OCI-LY7 (cell line): Measurements from ENCODE around the gene FOXJ1. TPM values are rescaled to one million over a fixed set of nuclear protein-coding genes. Genes with fewer than 3 reads are reported as not detected.
A peak's percentile ranks its signal among the peaks of the same experiment; 100 is the strongest.

Experiments
- BruUV-seq: library from RNA; stranded (reverse); fragments of 400-500 nt; replicated peaks from 2 replicates; lab custom pipeline; 2021; lab: Mats Ljungman, UMichigan
- CTCF ChIA-PET: fragments of 300-600 bp; sonication (Branson Sonifier 250); formaldehyde crosslinking; loops from one replicate; lab custom pipeline; 2022; ENCODE audit warnings: antibody characterized with exemption; ENCODE audit not compliant: unreplicated experiment; lab: Charles Lee
- POLR2A ChIA-PET: fragments of 300-600 bp; sonication (Branson Sonifier 250); formaldehyde crosslinking; loops from one replicate; lab custom pipeline; 2022; ENCODE audit warnings: antibody characterized with exemption; lab: Charles Lee
- DNase-seq: peaks from one replicate; pipeline ENCODE4 v3.0.0-alpha.2; 2015; ENCODE audit warnings: low spot score
- H2AFZ ChIP-seq: fragments of 200-600 bp; sonication (generic), shearing (Covaris generic); 2 replicates; pipeline ENCODE4 v1.6.1; 2014; ENCODE audit warnings: mild to moderate bottlenecking, antibody characterized with exemption, low read length, moderate library complexity
- H3K27ac ChIP-seq: fragments of 200-600 bp; sonication (generic); 2 replicates; pipeline ENCODE4 v1.5.1; 2014; ENCODE audit warnings: mixed run types, low read depth, mild to moderate bottlenecking, moderate library complexity, low read length, inconsistent platforms; ENCODE audit not compliant: poor library complexity, severe bottlenecking
- H3K36me3 ChIP-seq: fragments of 200-600 bp; sonication (generic); 2 replicates; pipeline ENCODE4 v1.6.1; 2014; ENCODE audit warnings: mild to moderate bottlenecking, antibody characterized with exemption, low read length, moderate library complexity, mixed read lengths; ENCODE audit not compliant: insufficient read depth
- H3K4me1 ChIP-seq: fragments of 200-600 bp; sonication (generic); 2 replicates; pipeline ENCODE4 v1.5.1; 2014; ENCODE audit warnings: mild to moderate bottlenecking, low read length; ENCODE audit not compliant: insufficient read depth, poor library complexity, severe bottlenecking
- H3K4me2 ChIP-seq: fragments of 200-600 bp; sonication (generic); 2 replicates; pipeline ENCODE4 v1.6.1; 2014; ENCODE audit warnings: mild to moderate bottlenecking, low read length
- H3K4me3 ChIP-seq: fragments of 200-600 bp; sonication (generic); 2 replicates; pipeline ENCODE4 v1.5.1; 2014; ENCODE audit warnings: mild to moderate bottlenecking, low read depth, low read length; ENCODE audit not compliant: poor library complexity, severe bottlenecking
- H3K79me2 ChIP-seq: fragments of 200-600 bp; sonication (generic); 2 replicates; pipeline ENCODE4 v1.6.1; 2016; ENCODE audit warnings: low read depth, mild to moderate bottlenecking, low read length, moderate library complexity, mixed read lengths; ENCODE audit not compliant: insufficient read depth
- H3K9me2 ChIP-seq: fragments of 200-600 bp; sonication (generic); 2 replicates; pipeline ENCODE4 v1.6.1; 2016; ENCODE audit warnings: mild to moderate bottlenecking, low read length, mixed read lengths; ENCODE audit not compliant: insufficient read depth
- H3K9me3 ChIP-seq: fragments of 200-600 bp; sonication (generic); 2 replicates; pipeline ENCODE4 v1.6.1; 2014; ENCODE audit warnings: mild to moderate bottlenecking, mixed run types, low read length, mixed read lengths
- H4K20me1 ChIP-seq: fragments of 200-600 bp; sonication (generic); 2 replicates; pipeline ENCODE4 v1.6.1; 2014; ENCODE audit warnings: mild to moderate bottlenecking, antibody characterized with exemption, low read length, moderate library complexity, mixed read lengths; ENCODE audit not compliant: insufficient read depth
- CTCF ChIP-seq: fragments of 200-600 bp; sonication (generic); conservative IDR thresholded peaks from 2 replicates; pipeline ENCODE4 v1.5.1; 2014; ENCODE audit warnings: mild to moderate bottlenecking, antibody characterized with exemption, low read length, moderate library complexity, mixed read lengths
- EZH2phosphoT487 ChIP-seq: fragments of 200-600 bp; sonication (generic); IDR thresholded peaks from 2 replicates; pipeline ENCODE4 v1.6.1; 2018; ENCODE audit warnings: low read depth, borderline replicate concordance, mild to moderate bottlenecking, mixed run types, antibody characterized with exemption, low read length, moderate library complexity, mixed read lengths
- intact Hi-C: fragments of 100-400 bp; cut with micrococcal nuclease; formaldehyde crosslinking; loops from one replicate; pipeline ENCODE4 v1.10.0; 2022; ENCODE audit not compliant: unreplicated experiment
- total RNA-seq, 2 experiments: library from RNA; depleted of rRNA in 1 of 2; stranded (reverse); fragments of >200 nt in 1 of 2; shearing (Covaris generic) in 1 of 2; gene quantifications; 2 replicates each; pipeline ENCODE4 v1.2.3, GENCODE V29; 2014 to 2022

FOXJ1 gene
- total RNA-seq, 2 experiments from 2014 or later, result not detected

- H3K4me3 ChIP-seq, result peak overlapping the region; percentile 48
- no peaks in the 10 kb centered on the region for H4K20me1 ChIP-seq
- ChIA-PET CTCF (interaction anchor here (0.6 to 1.8 kb wide), 4 partner anchors 10 to 123 kb away, joined by 3 to 6 read pairs (median 3); no protein-coding TSS in a partner anchor), POLR2A (interaction anchor here (0.6 to 3.1 kb wide), 10 partner anchors 13 to 134 kb away, joined by 3 to 14 read pairs (median 6); no protein-coding TSS in a partner anchor)
- peak overlapping the region; percentile 70 for H3K27ac ChIP-seq
- no peaks in the 10 kb centered on the region for H3K9me2 ChIP-seq
- peak; percentile 39 for DNase-seq
- no peaks in the 10 kb centered on the region for H3K36me3 ChIP-seq
- intact Hi-C loops, result no loop called here
- TF ChIP-seq EZH2phosphoT487 (no peak), CTCF (no peak)
- H3K79me2 ChIP-seq, result no peaks in the 10 kb centered on the region
- peaks cover 66% of the 10 kb centered on the region for H3K4me1 ChIP-seq
- H3K9me3 ChIP-seq, result no peaks in the 10 kb centered on the region
- H2AFZ ChIP-seq, result peak overlapping the region; percentile 83
- H3K4me2 ChIP-seq, result peak overlapping the region; percentile 69
- BruUV-seq, result no TSS peak
Measured at GRCh38 chr17:76146053-76146851, 5.2 kb upstream of the FOXJ1 start.

- no peaks in the 10 kb centered on the region for H3K9me3 ChIP-seq
- H3K36me3 ChIP-seq, result no peaks in the 10 kb centered on the region
- H2AFZ ChIP-seq, result peak overlapping the region; percentile 83
- DNase-seq, result peak; percentile 80
- intact Hi-C loops, result loop anchor here (2.0 kb wide), 1 partner anchor 127 kb away; no protein-coding TSS in a partner anchor
- ChIA-PET CTCF (interaction anchor here (0.6 to 1.8 kb wide), 4 partner anchors 11 to 124 kb away, joined by 3 to 6 read pairs (median 3); no protein-coding TSS in a partner anchor), POLR2A (interaction anchor here (0.6 to 3.1 kb wide), 12 partner anchors 12 to 290 kb away, joined by 3 to 14 read pairs (median 4); no protein-coding TSS in a partner anchor)
- no peaks in the 10 kb centered on the region for H4K20me1 ChIP-seq
- no peaks in the 10 kb centered on the region for H3K79me2 ChIP-seq
- no peaks in the 10 kb centered on the region for H3K9me2 ChIP-seq
- H3K4me1 ChIP-seq, result peaks cover 66% of the 10 kb centered on the region
- no peak for TF ChIP-seq EZH2phosphoT487
- no peak for TF ChIP-seq CTCF
- H3K4me3 ChIP-seq, result peak overlapping the region; percentile 48
- BruUV-seq, result TSS peak; percentile 88
- H3K27ac ChIP-seq, result peak overlapping the region; percentile 70
- peak overlapping the region; percentile 69 for H3K4me2 ChIP-seq
Measured at GRCh38 chr17:76145231-76146052, 4.4 kb upstream of the FOXJ1 start.
